ENCODE results near the gene MYLK. TPM values are rescaled to one million over a fixed set of nuclear protein-coding genes. Genes with fewer than 3 reads are reported as not detected.

Gene MYLK
- polyA plus RNA-seq, 3 donors: 0.35 to 1.3 (median 0.51) TPM

GRCh38 chr3:123678108-123678511, 206.0 kb downstream of the MYLK start:
- no peaks in the 10 kb centered on the region for H3K4me1 Mint-ChIP-seq
- no peak for TF ChIP-seq CTCF (IDR thresholded peaks at IDR 0.05)
- Histone ChIP-seq H3K9ac (ENCODE audit: insufficient read depth, low read length, poor library complexity, severe bottlenecking) (no peak overlapping the region), H4K20me1 (ENCODE audit: insufficient read depth, low read length) (no peaks in the 10 kb centered on the region), H3K27me3 (ENCODE audit: control insufficient read depth in 2 of 2, insufficient read depth in 2 of 2, low read length in 2 of 2) (no peaks in the 10 kb centered on the region), H2AFZ (ENCODE audit: insufficient read depth, low read depth, low read length, poor library complexity, severe bottlenecking) (no peak overlapping the region), H3K27ac (ENCODE audit: low read depth in 1 of 2, low read length in 2 of 2) (no peak overlapping the region), H3K4me3 (replicated peaks in 1 of 3; ENCODE audit: low read depth in 2 of 3, low read length in 3 of 3) (no peak overlapping the region), H3K4me1 (ENCODE audit: control insufficient read depth in 1 of 2, insufficient read depth in 2 of 2, low read length in 2 of 2) (no peaks in the 10 kb centered on the region), H3K79me2 (ENCODE audit: insufficient read depth, low read length) (no peaks in the 10 kb centered on the region), H3K4me2 (replicated peaks; ENCODE audit: extremely low read depth, low read length, poor library complexity, severe bottlenecking) (no peak overlapping the region), H3K9me3 (replicated peaks in 1 of 2; ENCODE audit: control insufficient read depth in 1 of 2, insufficient read depth in 1 of 2, low read length in 2 of 2) (no peaks in the 10 kb centered on the region), H3K36me3 (replicated peaks in 1 of 2; ENCODE audit: control insufficient read depth in 1 of 2, insufficient read depth in 2 of 2, low read length in 2 of 2) (no peaks in the 10 kb centered on the region)
- intact Hi-C loops (cut with micrococcal nuclease): no loop called here
- no peak overlapping the region for H3K27ac Mint-ChIP-seq
- H3K36me3 Mint-ChIP-seq: no peaks in the 10 kb centered on the region
- H3K4me3 Mint-ChIP-seq: no peak overlapping the region
- peaks cover 3 to 9% (median 4%) of the 10 kb centered on the region in 3 donors for H3K27me3 Mint-ChIP-seq (ENCODE audit: low read depth in 3 of 3)
- 52% methylated on average over 3 of the region's 8 CpGs for WGBS (ENCODE audit: insufficient coverage)
- H3K9me3 Mint-ChIP-seq: no peaks in the 10 kb centered on the region
- no peak for DNase-seq

GRCh38 chr3:123672429-123673146, 211.5 kb downstream of the MYLK start:
- H3K36me3 ChIP-seq (replicated peaks in 1 of 2; ENCODE audit: control insufficient read depth in 1 of 2, insufficient read depth in 2 of 2, low read length in 2 of 2): no peaks in the 10 kb centered on the region
- no peaks in the 10 kb centered on the region for H3K79me2 ChIP-seq (ENCODE audit: insufficient read depth, low read length)
- H3K27me3 ChIP-seq (ENCODE audit: control insufficient read depth in 2 of 2, insufficient read depth in 2 of 2, low read length in 2 of 2): no peaks in the 10 kb centered on the region
- no peak overlapping the region for H3K27ac ChIP-seq (ENCODE audit: low read depth in 1 of 2, low read length in 2 of 2)
- Mint-ChIP-seq H3K4me3 (no peak overlapping the region), H3K27me3 (ENCODE audit: low read depth in 3 of 3) (peaks cover 1 to 5% (median 4%) of the 10 kb centered on the region in 3 donors), H3K9me3 (no peaks in the 10 kb centered on the region), H3K27ac (no peak overlapping the region), H3K4me1 (peaks cover 4% of the 10 kb centered on the region), H3K36me3 (no peaks in the 10 kb centered on the region)
- no peaks in the 10 kb centered on the region for H4K20me1 ChIP-seq (ENCODE audit: insufficient read depth, low read length)
- H2AFZ ChIP-seq (ENCODE audit: insufficient read depth, low read depth, low read length, poor library complexity, severe bottlenecking): no peak overlapping the region
- H3K9me3 ChIP-seq (replicated peaks in 1 of 2; ENCODE audit: control insufficient read depth in 1 of 2, insufficient read depth in 1 of 2, low read length in 2 of 2): no peaks in the 10 kb centered on the region
- no peaks in the 10 kb centered on the region for H3K4me1 ChIP-seq (ENCODE audit: control insufficient read depth in 1 of 2, insufficient read depth in 2 of 2, low read length in 2 of 2)
- TF ChIP-seq CTCF (IDR thresholded peaks at IDR 0.05): no peak
- intact Hi-C loops (cut with micrococcal nuclease): no loop called here
- no peak overlapping the region for H3K4me2 ChIP-seq (replicated peaks; ENCODE audit: extremely low read depth, low read length, poor library complexity, severe bottlenecking)
- no peak overlapping the region for H3K4me3 ChIP-seq (replicated peaks in 1 of 3; ENCODE audit: low read depth in 2 of 3, low read length in 3 of 3)
- no peak overlapping the region for H3K9ac ChIP-seq (ENCODE audit: insufficient read depth, low read length, poor library complexity, severe bottlenecking)
- 100% methylated on average over 1 of the region's 3 CpGs for WGBS (ENCODE audit: insufficient coverage)
- no peak for DNase-seq

All from CD14-positive monocyte (primary cell).